Activated CD4-positive, alpha-beta T cell treated with anti-CD3 and anti-CD28 coated beads, Interleukin-10, Interleukin-2, amounts not matched to agents 100 ng/mL and 50 ng/mL, durations not matched to agents 16 hours and 8 hours (primary cell): Measurements from ENCODE around the gene GPR156.

Experiments used
- DNase-seq: peaks from one replicate; pipeline ENCODE4 v3.0.0-alpha.2; 2020

The GPR156 gene

GRCh38 chr3:120192159-120192558, 92.9 kb downstream of the GPR156 start:
- no peak for DNase-seq

- peak; percentile 17 for DNase-seq
Measured at GRCh38 chr3:120182613-120183511, 102.2 kb downstream of the GPR156 start.

- no peak for DNase-seq
Measured at GRCh38 chr3:120181632-120182031, 103.4 kb downstream of the GPR156 start.

GRCh38 chr3:120180731-120181412, 104.2 kb downstream of the GPR156 start:
- DNase-seq: no peak

GRCh38 chr3:120177707-120178306, 107.2 kb downstream of the GPR156 start:
- no peak for DNase-seq

GRCh38 chr3:120177151-120177550, 107.9 kb downstream of the GPR156 start:
- no peak for DNase-seq

GRCh38 chr3:120174811-120175539, 110.0 kb downstream of the GPR156 start:
- no peak for DNase-seq

GRCh38 chr3:120173056-120173675, 111.9 kb downstream of the GPR156 start:
- DNase-seq: no peak

- no peak for DNase-seq
Measured at GRCh38 chr3:120172070-120172469, 113.0 kb downstream of the GPR156 start.

- DNase-seq: no peak
Measured at GRCh38 chr3:120171134-120171873, 113.7 kb downstream of the GPR156 start.

GRCh38 chr3:120170223-120170622, 114.8 kb downstream of the GPR156 start:
- DNase-seq: no peak

GRCh38 chr3:120169407-120169806, 115.6 kb downstream of the GPR156 start:
- DNase-seq: no peak

GRCh38 chr3:120168611-120169010, 116.4 kb downstream of the GPR156 start:
- no peak for DNase-seq

- no peak for DNase-seq
Measured at GRCh38 chr3:120168038-120168437, 117.0 kb downstream of the GPR156 start.

- no peak for DNase-seq
Measured at GRCh38 chr3:120167488-120167887, 117.5 kb downstream of the GPR156 start.

- no peak for DNase-seq
Measured at GRCh38 chr3:120163816-120164215, 121.2 kb downstream of the GPR156 start.

GRCh38 chr3:120163026-120163425, 122.0 kb downstream of the GPR156 start:
- no peak for DNase-seq

GRCh38 chr3:120162400-120162799, 122.6 kb downstream of the GPR156 start:
- no peak for DNase-seq

GRCh38 chr3:120161902-120162301, 123.1 kb downstream of the GPR156 start:
- no peak for DNase-seq

GRCh38 chr3:120160050-120160449, 125.0 kb downstream of the GPR156 start:
- no peak for DNase-seq

- DNase-seq: no peak
Measured at GRCh38 chr3:120157681-120158080, 127.3 kb downstream of the GPR156 start.

GRCh38 chr3:120157113-120157512, 127.9 kb downstream of the GPR156 start:
- no peak for DNase-seq
